Activated CD4-positive, alpha-beta T cell treated with anti-CD3 and anti-CD28 coated beads for 1 hour (primary cell): ENCODE results near the gene CHSY1.

Experiments used
- DNase-seq: peaks from one replicate; pipeline ENCODE4 v3.0.0-alpha.2; 2020

The CHSY1 gene

DNA sequence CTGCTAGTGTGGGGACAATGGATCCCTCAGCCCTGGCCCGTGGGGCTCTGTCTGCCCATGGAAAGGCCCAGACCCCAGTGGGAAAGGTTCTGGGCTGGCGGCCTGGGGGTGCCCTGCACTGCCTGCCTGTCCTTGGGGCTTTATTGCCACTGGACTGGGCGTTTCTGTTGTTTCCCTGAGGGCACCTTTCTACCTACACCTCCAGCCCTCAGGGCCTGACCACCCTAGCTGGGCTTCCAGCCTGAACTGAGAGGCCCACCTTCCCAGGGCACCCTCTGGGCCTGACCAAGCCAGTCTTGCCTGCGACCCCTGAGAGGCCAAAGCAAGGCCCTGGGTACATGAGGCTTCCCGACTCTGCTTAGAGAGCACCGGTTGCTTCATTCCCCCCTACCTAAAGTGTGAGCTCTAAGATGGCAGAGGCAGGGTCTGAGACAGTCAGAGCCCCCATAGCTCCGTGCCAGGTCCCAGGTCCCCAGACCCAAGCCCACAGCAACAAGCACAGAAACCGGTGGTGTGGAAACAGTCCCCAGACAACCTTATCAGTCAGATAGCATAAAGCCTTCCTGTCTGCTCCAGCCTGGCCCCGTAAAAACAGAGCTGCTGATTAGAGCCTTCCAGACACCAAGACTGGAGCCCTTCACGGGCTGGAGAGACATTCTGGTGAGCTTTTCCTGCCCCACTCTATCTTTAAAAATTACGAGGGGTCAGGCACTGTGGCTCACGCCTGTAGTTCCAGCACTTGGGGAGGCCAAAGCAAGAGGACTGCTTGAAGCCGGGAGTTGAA, 102.8 kb downstream of the CHSY1 start:
- DNase-seq = no peak

GRCh38 chr15:101148166-101148880, 103.5 kb downstream of the CHSY1 start:
- no peak for DNase-seq

DNA sequence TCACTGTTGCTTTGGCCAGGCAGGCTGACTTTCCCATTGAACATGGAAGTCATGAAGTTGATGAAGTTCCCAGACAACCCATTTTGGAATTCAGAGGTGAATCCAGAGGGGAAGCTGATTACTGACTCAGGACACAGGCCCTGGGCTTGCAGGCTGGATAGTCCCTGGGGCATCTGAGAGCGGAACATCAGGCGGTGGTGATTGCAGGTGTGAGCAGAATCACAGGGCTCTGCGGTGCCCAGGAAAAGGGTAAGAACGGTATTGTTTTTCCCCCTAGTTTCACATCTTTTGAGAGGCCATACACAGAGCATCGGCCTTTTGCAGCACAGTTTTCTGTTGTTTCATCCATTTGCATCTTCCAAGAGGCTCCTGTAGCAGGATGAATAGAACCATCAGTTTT, 104.7 kb downstream of the CHSY1 start:
- no peak for DNase-seq

DNA sequence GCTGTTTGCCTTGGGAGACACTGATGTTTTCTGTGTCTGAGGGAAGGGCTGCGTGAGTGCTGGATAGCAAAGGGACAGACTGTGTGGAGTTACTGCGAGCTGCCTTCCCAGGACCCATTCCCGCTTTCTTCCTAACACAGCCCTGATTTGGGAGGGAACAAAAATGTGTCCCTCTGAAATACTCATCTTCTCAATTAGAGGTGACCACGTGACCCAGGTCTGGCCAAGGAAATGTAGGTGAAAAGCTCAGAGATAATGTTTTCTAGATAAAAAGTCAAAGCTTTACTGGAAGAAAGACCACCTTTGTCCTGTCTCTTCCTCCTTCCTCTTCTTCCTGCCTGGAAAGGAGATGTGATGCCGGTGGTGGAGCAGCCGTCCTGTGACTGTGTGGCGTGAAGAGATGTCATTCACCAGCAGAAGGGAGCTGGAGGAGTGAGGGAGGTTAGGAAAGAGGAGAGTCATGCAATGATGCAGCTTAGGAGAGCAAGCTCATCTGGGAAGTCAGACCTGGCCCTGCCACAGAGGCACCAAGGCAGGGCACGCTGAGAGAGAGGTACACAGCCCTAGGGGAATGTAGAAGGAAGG, 105.6 kb downstream of the CHSY1 start:
- DNase-seq = no peak

- no peak for DNase-seq
These were observed 106.5 kb downstream of the CHSY1 start for GRCh38 chr15:101145362-101145761.

- no peak for DNase-seq
These were observed 108.5 kb downstream of the CHSY1 start for GRCh38 chr15:101143321-101143720.

DNA sequence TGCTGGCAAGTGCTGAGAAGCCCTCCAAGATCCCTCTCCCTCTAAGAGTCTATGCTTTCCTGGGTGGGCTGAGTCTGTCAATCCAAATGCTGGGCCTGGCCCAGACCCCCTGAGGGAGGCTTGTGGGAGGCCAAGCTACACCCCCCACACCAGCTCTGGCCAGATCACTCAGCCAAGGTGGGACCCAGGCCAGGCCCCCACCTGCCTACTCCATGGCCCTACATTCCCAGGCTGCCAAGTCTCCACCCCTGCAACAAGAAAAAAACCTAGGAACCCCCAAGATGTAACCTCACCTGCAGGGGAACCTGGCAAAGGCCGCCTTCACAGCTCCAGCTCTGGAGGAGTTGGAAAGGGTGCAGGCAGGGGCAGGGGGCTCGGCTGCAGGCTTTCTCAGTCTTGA, 109.1 kb downstream of the CHSY1 start:
- DNase-seq = no peak

DNA sequence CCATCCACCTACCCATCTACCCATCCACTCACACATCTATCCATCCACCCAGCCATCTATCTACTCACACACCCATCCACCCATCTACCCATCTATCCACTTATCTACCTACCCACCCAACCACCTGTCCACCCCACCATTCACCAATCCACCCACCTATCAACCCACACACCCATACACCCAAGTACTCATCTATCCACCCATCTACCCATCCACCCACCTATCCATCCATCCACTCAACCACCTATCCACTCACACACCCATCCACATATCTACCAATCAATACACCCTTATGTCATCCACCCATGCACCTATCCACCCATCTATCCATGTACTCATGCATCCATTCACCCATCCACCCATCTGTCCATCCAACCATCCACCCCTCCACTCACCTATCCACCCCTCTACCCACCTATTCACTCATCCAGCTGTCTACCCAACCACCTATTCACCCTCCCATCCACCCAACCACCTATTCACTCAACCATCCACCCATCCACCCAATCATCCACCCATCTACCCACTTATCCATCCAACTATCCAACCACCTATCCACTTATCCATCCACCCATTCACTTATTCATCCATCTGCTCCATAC, 109.8 kb downstream of the CHSY1 start:
- DNase-seq = no peak

GRCh38 chr15:101140697-101141065, 111.2 kb downstream of the CHSY1 start:
- no peak for DNase-seq

GRCh38 chr15:101139986-101140696, 111.7 kb downstream of the CHSY1 start:
- DNase-seq = no peak

DNA sequence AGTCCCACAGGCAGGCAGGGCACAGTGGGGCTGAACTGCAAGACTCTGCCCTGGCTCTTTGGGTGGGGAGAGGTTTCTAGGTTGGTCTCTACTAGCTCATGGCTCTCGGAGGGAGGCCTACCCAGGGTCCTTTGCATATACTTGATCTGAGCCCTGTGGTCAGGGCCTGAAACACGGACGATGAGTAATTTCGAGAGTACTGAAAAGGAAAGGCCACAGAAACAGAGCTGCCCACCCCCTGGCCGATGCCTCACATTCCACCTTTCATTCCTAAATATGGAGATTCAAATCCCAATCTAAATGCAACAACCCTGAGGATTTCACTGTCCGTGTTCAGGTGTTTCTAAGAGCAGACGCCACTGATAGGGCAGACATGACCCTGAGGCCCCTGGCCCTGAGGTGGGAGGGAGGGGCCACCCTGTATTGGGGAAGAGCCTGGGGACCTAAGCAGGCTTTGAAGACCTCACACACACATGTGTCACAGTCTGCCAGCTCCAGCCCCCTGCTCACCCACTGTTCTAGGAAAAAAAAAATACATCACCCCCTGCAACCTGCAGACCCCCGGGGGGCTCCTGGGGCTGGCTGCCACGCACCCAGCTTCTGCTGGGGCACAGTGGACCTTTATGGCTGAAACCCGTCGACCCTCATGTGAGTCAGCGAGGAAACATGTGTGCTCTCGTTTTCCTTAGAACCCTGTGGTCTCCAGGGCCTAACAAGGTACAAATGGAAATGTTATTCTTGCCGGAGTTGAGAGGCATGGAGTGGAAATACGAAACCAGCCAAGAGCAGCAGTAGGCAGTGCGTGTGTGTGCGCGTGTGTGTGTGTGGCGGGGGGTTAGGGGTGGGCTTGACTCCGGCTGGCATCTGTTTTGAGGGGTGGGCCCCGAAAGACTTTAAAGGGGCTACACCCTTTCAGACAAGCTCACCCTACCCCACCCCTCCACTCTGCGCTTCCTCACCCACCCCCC, 112.7 kb downstream of the CHSY1 start:
- no peak for DNase-seq

GRCh38 chr15:101138086-101138660, 113.7 kb downstream of the CHSY1 start:
- DNase-seq = no peak

DNA sequence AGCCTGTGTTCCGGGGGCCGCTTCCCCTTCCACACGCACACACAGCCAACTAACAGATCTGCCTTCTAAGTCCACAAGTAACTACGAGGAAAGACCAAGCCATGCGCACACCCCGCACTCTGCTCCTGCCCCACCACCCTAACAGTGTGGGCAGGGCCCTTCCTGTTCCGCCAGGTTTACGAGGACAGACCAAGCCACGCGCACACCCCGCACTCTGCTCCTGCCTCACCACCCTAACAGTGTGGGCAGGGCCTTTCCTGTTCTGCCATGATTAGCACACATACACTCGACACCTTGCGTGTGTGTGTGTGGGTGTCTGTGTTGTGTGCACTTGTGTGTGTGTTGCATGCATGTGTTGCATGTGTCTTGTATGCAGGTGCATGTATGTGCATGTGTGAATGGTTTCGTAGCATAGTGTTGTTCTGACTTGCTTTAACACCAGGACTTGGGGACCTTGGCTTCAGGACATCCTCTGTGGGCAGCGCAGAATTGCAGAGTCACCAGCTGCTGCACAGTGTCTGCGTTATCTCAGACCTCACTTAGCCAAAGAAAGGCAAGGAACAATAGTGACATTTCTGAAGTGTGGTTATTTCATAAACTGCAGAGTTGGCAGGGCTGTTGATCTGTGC, 114.4 kb downstream of the CHSY1 start:
- no peak for DNase-seq

DNA sequence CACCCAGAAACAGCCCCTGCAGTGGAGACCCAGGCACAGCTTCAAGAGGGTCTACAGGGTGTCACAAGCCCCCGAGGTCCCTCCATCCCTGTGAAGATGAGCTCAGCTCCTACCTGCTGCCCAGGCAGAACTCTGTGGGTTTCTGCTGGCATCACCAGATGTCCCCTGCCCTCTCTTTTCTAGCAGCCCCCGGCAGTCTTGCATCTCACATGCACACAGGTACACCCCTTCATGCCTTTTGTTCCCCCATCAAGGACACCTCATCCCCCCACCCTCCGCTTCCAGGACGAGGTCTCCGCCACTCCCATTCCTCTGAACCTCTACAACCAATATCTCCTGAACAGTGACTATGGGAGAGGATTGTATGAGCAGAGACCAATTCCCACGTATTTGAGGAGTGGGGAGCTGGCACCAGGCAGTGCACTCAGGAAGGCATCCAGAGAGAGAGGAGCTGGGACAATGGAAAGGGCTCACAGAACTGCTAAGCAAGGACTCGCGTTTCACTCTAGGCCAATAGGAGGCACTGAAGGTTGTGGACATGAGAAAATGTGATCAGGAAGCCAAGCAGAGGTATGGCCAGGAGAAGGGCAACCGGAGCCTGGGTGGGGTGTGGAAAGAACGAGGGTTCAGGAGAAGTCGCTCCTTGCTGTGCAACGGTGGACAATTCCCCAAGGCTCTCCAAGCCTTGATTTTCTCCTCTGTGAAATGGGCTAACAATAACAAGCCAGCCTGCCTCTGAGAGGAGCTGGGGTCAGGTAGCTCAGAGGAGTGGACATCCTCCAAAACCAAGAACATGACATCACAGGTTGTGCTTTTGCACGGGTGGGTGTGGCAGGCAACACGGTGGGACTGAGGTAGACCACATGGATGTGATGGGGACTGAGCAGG, 115.2 kb downstream of the CHSY1 start:
- no peak for DNase-seq

DNA sequence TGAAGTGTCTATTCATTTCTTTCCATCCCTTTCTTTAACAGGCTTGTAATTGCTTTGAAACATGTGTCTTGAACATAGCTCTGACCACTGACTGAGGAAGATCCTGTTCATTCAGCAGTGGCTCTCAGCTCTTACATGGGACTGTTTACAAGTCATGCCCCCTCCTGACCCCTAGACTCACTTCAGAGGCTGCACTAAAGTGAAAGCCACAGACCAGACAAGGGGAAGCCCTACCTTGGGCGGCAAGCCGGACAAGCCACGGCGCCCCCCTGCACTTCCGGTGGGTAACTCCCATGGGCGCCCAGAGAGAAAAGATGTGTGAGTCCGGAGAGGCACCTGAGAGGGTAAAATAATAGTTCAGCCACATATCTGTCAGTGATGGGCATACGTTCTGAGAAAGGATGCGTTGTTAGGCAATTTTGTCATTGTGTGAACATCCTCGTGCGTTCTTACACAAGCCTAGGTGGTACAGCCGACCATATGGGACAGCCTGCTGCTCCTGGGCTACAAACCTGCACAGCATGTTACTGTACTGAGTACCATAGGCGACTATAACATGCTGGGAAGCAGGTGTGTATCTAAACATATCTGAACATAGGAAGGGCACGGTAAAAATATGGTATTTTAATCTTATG, 116.2 kb downstream of the CHSY1 start:
- DNase-seq = no peak

DNA sequence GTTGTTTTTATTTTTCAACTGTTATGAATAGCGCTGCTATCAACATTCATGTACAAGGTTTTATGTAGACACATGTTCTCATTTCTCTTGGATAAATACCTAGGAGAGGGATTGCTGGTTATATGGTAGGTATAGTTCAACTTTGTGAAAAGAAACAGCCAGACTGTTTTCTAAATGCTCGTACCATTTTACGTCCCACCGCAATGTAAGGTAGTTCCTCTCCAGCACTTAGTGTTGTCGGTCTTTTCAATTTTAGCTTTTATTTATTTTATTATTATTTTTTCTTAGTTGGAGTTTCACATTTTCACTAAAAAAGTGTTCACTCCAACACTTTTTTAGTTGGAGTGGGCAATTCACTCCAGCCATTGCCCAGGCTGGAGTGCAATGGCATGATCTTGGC, 117.1 kb downstream of the CHSY1 start:
- no peak for DNase-seq

- no peak for DNase-seq
These were observed 118.0 kb downstream of the CHSY1 start for GRCh38 chr15:101133751-101134261.

GRCh38 chr15:101133181-101133460, 118.7 kb downstream of the CHSY1 start:
- no peak for DNase-seq

DNA sequence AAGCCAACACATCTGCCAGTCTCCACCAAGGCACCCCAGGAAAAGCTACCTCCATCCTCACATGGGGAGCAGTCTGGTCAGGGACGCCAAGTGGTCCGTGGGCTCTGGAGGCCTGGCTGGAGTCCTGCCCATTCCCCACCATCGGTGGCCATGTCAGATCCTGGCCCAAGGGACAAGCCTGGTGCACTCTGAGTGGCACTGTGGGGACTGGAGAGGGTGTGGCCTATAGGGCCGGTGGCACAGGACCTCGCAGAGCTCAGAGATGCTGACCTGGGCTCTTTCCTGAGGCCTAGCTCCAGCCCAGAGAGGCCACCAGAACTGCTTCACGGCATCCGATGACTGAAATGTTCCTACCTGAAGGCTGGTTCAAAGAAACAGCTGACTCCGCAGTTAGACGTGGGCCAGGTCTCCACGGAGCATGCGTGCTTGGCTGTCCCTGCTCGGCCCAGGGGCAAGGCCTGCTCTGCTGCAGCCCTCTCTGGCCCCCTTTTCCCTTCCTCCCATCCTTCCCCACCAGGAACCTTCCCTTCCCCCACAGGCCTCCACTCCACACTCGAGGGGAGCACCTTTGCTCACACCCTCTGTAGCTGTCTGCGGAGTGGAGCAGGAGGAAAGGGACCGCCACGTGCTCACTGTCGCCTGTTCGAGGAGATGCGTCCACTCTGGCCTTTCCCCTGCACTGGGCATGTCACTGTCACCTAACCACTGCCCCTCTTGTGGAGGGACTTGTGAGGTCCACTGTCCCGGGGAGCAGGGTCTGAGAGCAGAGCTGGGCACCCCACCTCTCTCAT, 119.3 kb downstream of the CHSY1 start:
- DNase-seq = no peak
